ENCODE data around the gene ST3GAL5. TPM values are rescaled to one million over a fixed set of nuclear protein-coding genes. Genes with fewer than 3 reads are reported as not detected.
"Not testable (repeated sequence)": the region's sequence is repeated elsewhere in the genome, so short reads cannot be mapped to it uniquely, and the experiment has no call there.

ST3GAL5 gene
- total and polyA plus RNA-seq, 9 donors: 25.9 to 37.5 (median 32.8) TPM

GRCh38 chr2:85840091-85840490, 48.7 kb downstream of the ST3GAL5 start:
- H3K27me3 ChIP-seq (ENCODE audit: control insufficient read depth, insufficient read depth, low read length): no peaks in the 10 kb centered on the region
- 90% methylated on average over 7 of the region's 9 CpGs for WGBS (ENCODE audit: insufficient coverage)
- H3K27ac ChIP-seq (ENCODE audit: low read length): no peak overlapping the region
- no peak overlapping the region for H3K4me3 ChIP-seq (ENCODE audit: low read length)
- no peak for DNase-seq
- peaks cover 21% of the 10 kb centered on the region for H3K36me3 ChIP-seq (ENCODE audit: control insufficient read depth, insufficient read depth, low read length)
- H3K9me3 ChIP-seq (replicated peaks; ENCODE audit: control insufficient read depth, low read depth, low read length): no peaks in the 10 kb centered on the region
- H3K4me1 ChIP-seq (ENCODE audit: control insufficient read depth, insufficient read depth, low read length): no peaks in the 10 kb centered on the region

GRCh38 chr2:85839461-85839860, 49.3 kb downstream of the ST3GAL5 start:
- no peak overlapping the region for H3K27ac ChIP-seq (ENCODE audit: low read length)
- no peaks in the 10 kb centered on the region for H3K9me3 ChIP-seq (replicated peaks; ENCODE audit: control insufficient read depth, low read depth, low read length)
- H3K4me3 ChIP-seq (ENCODE audit: low read length): no peak overlapping the region
- no peaks in the 10 kb centered on the region for H3K4me1 ChIP-seq (ENCODE audit: control insufficient read depth, insufficient read depth, low read length)
- no peak for DNase-seq
- WGBS (ENCODE audit: insufficient coverage): 89% methylated on average over 9 of the region's 10 CpGs
- no peaks in the 10 kb centered on the region for H3K27me3 ChIP-seq (ENCODE audit: control insufficient read depth, insufficient read depth, low read length)
- peaks cover 18% of the 10 kb centered on the region for H3K36me3 ChIP-seq (ENCODE audit: control insufficient read depth, insufficient read depth, low read length)

- H3K4me3 ChIP-seq (ENCODE audit: low read length): no peak overlapping the region
- no peak overlapping the region for H3K27ac ChIP-seq (ENCODE audit: low read length)
- no peaks in the 10 kb centered on the region for H3K27me3 ChIP-seq (ENCODE audit: control insufficient read depth, insufficient read depth, low read length)
- H3K36me3 ChIP-seq (ENCODE audit: control insufficient read depth, insufficient read depth, low read length): peaks cover 13% of the 10 kb centered on the region
- DNase-seq: no peak
- no peaks in the 10 kb centered on the region for H3K9me3 ChIP-seq (replicated peaks; ENCODE audit: control insufficient read depth, low read depth, low read length)
- WGBS (ENCODE audit: insufficient coverage): 61% methylated on average over 6 of the region's 6 CpGs
- no peaks in the 10 kb centered on the region for H3K4me1 ChIP-seq (ENCODE audit: control insufficient read depth, insufficient read depth, low read length)
Measured at GRCh38 chr2:85838641-85839040, 50.1 kb downstream of the ST3GAL5 start.

GRCh38 chr2:85838181-85838580, 50.6 kb downstream of the ST3GAL5 start:
- Histone ChIP-seq H3K4me1 (ENCODE audit: control insufficient read depth, insufficient read depth, low read length) (no peaks in the 10 kb centered on the region), H3K27ac (ENCODE audit: low read length) (no peak overlapping the region), H3K9me3 (replicated peaks; ENCODE audit: control insufficient read depth, low read depth, low read length) (no peaks in the 10 kb centered on the region), H3K27me3 (ENCODE audit: control insufficient read depth, insufficient read depth, low read length) (no peaks in the 10 kb centered on the region), H3K36me3 (ENCODE audit: control insufficient read depth, insufficient read depth, low read length) (peaks cover 13% of the 10 kb centered on the region), H3K4me3 (ENCODE audit: low read length) (no peak overlapping the region)
- no peak for DNase-seq
- no CpG with 5 or more reads among the region's 4 CpGs for WGBS (ENCODE audit: insufficient coverage)

- DNase-seq: no peak
- no peaks in the 10 kb centered on the region for H3K4me1 ChIP-seq (ENCODE audit: control insufficient read depth, insufficient read depth, low read length)
Measured at GRCh38 chr2:85834466-85834865, 54.3 kb downstream of the ST3GAL5 start.

GRCh38 chr2:85831735-85832134, 57.1 kb downstream of the ST3GAL5 start:
- no peaks in the 10 kb centered on the region for H3K27me3 ChIP-seq (ENCODE audit: control insufficient read depth, insufficient read depth, low read length)
- WGBS (ENCODE audit: insufficient coverage): no CpG with 5 or more reads among the region's 2 CpGs
- no peak overlapping the region for H3K4me3 ChIP-seq (ENCODE audit: low read length)
- peaks cover 9% of the 10 kb centered on the region for H3K4me1 ChIP-seq (ENCODE audit: control insufficient read depth, insufficient read depth, low read length)
- no peak for DNase-seq
- no peak overlapping the region for H3K27ac ChIP-seq (ENCODE audit: low read length)
- no peaks in the 10 kb centered on the region for H3K9me3 ChIP-seq (replicated peaks; ENCODE audit: control insufficient read depth, low read depth, low read length)
- no peaks in the 10 kb centered on the region for H3K36me3 ChIP-seq (ENCODE audit: control insufficient read depth, insufficient read depth, low read length)

More at GRCh38 chr2:85834466-85834865, 54.3 kb downstream of the ST3GAL5 start:
- H3K36me3 ChIP-seq (ENCODE audit: control insufficient read depth, insufficient read depth, low read length): peaks cover 3% of the 10 kb centered on the region
- no peak overlapping the region for H3K27ac ChIP-seq (ENCODE audit: low read length)
- H3K4me3 ChIP-seq (ENCODE audit: low read length): no peak overlapping the region
- no peaks in the 10 kb centered on the region for H3K27me3 ChIP-seq (ENCODE audit: control insufficient read depth, insufficient read depth, low read length)
- no peaks in the 10 kb centered on the region for H3K9me3 ChIP-seq (replicated peaks; ENCODE audit: control insufficient read depth, low read depth, low read length)

- Histone ChIP-seq H3K9me3 (replicated peaks; ENCODE audit: control insufficient read depth, low read depth, low read length) (no peaks in the 10 kb centered on the region), H3K36me3 (ENCODE audit: control insufficient read depth, insufficient read depth, low read length) (no peaks in the 10 kb centered on the region), H3K27me3 (ENCODE audit: control insufficient read depth, insufficient read depth, low read length) (no peaks in the 10 kb centered on the region), H3K4me3 (ENCODE audit: low read length) (no peak overlapping the region), H3K27ac (ENCODE audit: low read length) (no peak overlapping the region), H3K4me1 (ENCODE audit: control insufficient read depth, insufficient read depth, low read length) (peaks cover 9% of the 10 kb centered on the region)
- no peak for DNase-seq
- no CpG with 5 or more reads among the region's 1 CpG for WGBS (ENCODE audit: insufficient coverage)
Measured at GRCh38 chr2:85830645-85831044, 58.1 kb downstream of the ST3GAL5 start.

GRCh38 chr2:85829394-85829793, 59.4 kb downstream of the ST3GAL5 start:
- H3K9me3 ChIP-seq (replicated peaks; ENCODE audit: control insufficient read depth, low read depth, low read length); H3K4me3 ChIP-seq (ENCODE audit: low read length); H3K27ac ChIP-seq (ENCODE audit: low read length); H3K27me3 ChIP-seq (ENCODE audit: control insufficient read depth, insufficient read depth, low read length); H3K36me3 ChIP-seq (ENCODE audit: control insufficient read depth, insufficient read depth, low read length); H3K4me1 ChIP-seq (ENCODE audit: control insufficient read depth, insufficient read depth, low read length); DNase-seq: not testable (repeated sequence)
- WGBS (ENCODE audit: insufficient coverage): no CpG with 5 or more reads among the region's 4 CpGs

GRCh38 chr2:85828725-85829124, 60.1 kb downstream of the ST3GAL5 start:
- 100% methylated on average over 4 of the region's 7 CpGs for WGBS (ENCODE audit: insufficient coverage)
- no peaks in the 10 kb centered on the region for H3K27me3 ChIP-seq (ENCODE audit: control insufficient read depth, insufficient read depth, low read length)
- no peaks in the 10 kb centered on the region for H3K36me3 ChIP-seq (ENCODE audit: control insufficient read depth, insufficient read depth, low read length)
- DNase-seq: no peak
- no peaks in the 10 kb centered on the region for H3K9me3 ChIP-seq (replicated peaks; ENCODE audit: control insufficient read depth, low read depth, low read length)
- H3K4me1 ChIP-seq (ENCODE audit: control insufficient read depth, insufficient read depth, low read length): peaks cover 9% of the 10 kb centered on the region
- H3K4me3 ChIP-seq (ENCODE audit: low read length): no peak overlapping the region
- no peak overlapping the region for H3K27ac ChIP-seq (ENCODE audit: low read length)

- H3K4me3 ChIP-seq (ENCODE audit: low read length): no peak overlapping the region
- no peak overlapping the region for H3K27ac ChIP-seq (ENCODE audit: low read length)
- H3K36me3 ChIP-seq (ENCODE audit: control insufficient read depth, insufficient read depth, low read length): no peaks in the 10 kb centered on the region
- WGBS (ENCODE audit: insufficient coverage): 66% methylated on average over 18 of the region's 18 CpGs
- peaks cover 9% of the 10 kb centered on the region for H3K4me1 ChIP-seq (ENCODE audit: control insufficient read depth, insufficient read depth, low read length)
- H3K9me3 ChIP-seq (replicated peaks; ENCODE audit: control insufficient read depth, low read depth, low read length): no peaks in the 10 kb centered on the region
- no peaks in the 10 kb centered on the region for H3K27me3 ChIP-seq (ENCODE audit: control insufficient read depth, insufficient read depth, low read length)
- DNase-seq: no peak
Measured at GRCh38 chr2:85827879-85828569, 60.8 kb downstream of the ST3GAL5 start.

Measured in muscle of leg (tissue), 11 donors.